IMR-90 (cell line): ENCODE measurements around the gene BCL2. TPM values are rescaled to one million over a fixed set of nuclear protein-coding genes. Genes with fewer than 3 reads are reported as not detected.

Experiments used
- ATAC-seq: fragments of 200-7000 bp; cut with Tn5 transposase; 2 replicates; pipeline ENCODE4 v1.9.1; 2020; ENCODE audit warnings: low read depth, mild to moderate bottlenecking, moderate library complexity
- BruUV-seq: library from RNA; stranded (reverse); fragments of 400-500 nt; replicated peaks from 2 replicates; lab custom pipeline; 2021; lab: Mats Ljungman, UMichigan
- CTCF ChIA-PET: fragments of 300-600 bp; formaldehyde crosslinking; extraction: SDS; loops from one replicate; lab custom pipeline; 2021; ENCODE audit warnings: antibody characterized with exemption; lab: Yijun Ruan, JAX
- POLR2A ChIA-PET: fragments of 300-600 bp; sonication (Branson Sonifier 250); formaldehyde crosslinking; loops from one replicate; lab custom pipeline; 2022; ENCODE audit warnings: antibody characterized with exemption; ENCODE audit not compliant: unreplicated experiment; lab: Charles Lee
- DNase-seq: peaks from one replicate; pipeline ENCODE4 v3.0.0; 2013
- H2AFZ ChIP-seq: replicated peaks from 2 replicates; pipeline ENCODE3; 2013; ENCODE audit warnings: low read length, mild to moderate bottlenecking; ENCODE audit not compliant: poor library complexity
- H2AK5ac ChIP-seq: 2 replicates; pipeline ENCODE4 v1.6.1; 2013; ENCODE audit warnings: low read depth, low read length, inconsistent platforms
- H2AK9ac ChIP-seq: replicated peaks from 2 replicates; pipeline ENCODE3; 2013; ENCODE audit warnings: mild to moderate bottlenecking, low read depth, low read length, moderate library complexity; ENCODE audit not compliant: poor library complexity
- H2BK120ac ChIP-seq: 2 replicates; pipeline ENCODE4 v1.6.1; 2013; ENCODE audit warnings: low read depth, low read length, inconsistent platforms
- H2BK15ac ChIP-seq: 3 replicates; pipeline ENCODE4 v1.6.1; 2013; ENCODE audit warnings: low read depth, low read length, inconsistent platforms
- H2BK20ac ChIP-seq: 2 replicates; pipeline ENCODE4 v1.6.1; 2013; ENCODE audit warnings: low read depth, mild to moderate bottlenecking, inconsistent platforms, low read length, moderate library complexity
- H2BK5ac ChIP-seq: 2 replicates; pipeline ENCODE4 v1.6.1; 2013; ENCODE audit warnings: mild to moderate bottlenecking, low read depth, low read length, inconsistent platforms; ENCODE audit not compliant: poor library complexity, severe bottlenecking
- H3K14ac ChIP-seq: replicated peaks from 2 replicates; pipeline ENCODE4 v1.6.1; 2013; ENCODE audit warnings: low read depth, low read length, inconsistent platforms
- H3K18ac ChIP-seq: 2 replicates; pipeline ENCODE4 v1.6.1; 2013; ENCODE audit warnings: low read depth, low read length, control low read depth
- H3K23ac ChIP-seq: 2 replicates; pipeline ENCODE4 v1.6.1; 2013; ENCODE audit warnings: low read depth, low read length, inconsistent platforms
- H3K27ac ChIP-seq: 2 replicates; pipeline ENCODE4 v1.5.1; 2013; ENCODE audit warnings: mild to moderate bottlenecking, control low read depth, low read length; ENCODE audit not compliant: insufficient read depth
- H3K27me3 ChIP-seq: 2 replicates; pipeline ENCODE4 v1.6.1; 2013; ENCODE audit warnings: low read length; ENCODE audit not compliant: control insufficient read depth, insufficient read depth
- H3K36me3 ChIP-seq: 2 replicates; pipeline ENCODE4 v1.6.1; 2013; ENCODE audit warnings: low read length, mixed read lengths; ENCODE audit not compliant: control insufficient read depth, insufficient read depth
- H3K4ac ChIP-seq: 2 replicates; pipeline ENCODE4 v1.6.1; 2013; ENCODE audit warnings: low read depth, low read length, inconsistent platforms
- H3K4me1 ChIP-seq: 2 replicates; pipeline ENCODE4 v1.6.1; 2013; ENCODE audit warnings: low read length, mixed read lengths; ENCODE audit not compliant: control insufficient read depth, insufficient read depth
- H3K4me2 ChIP-seq: 2 replicates; pipeline ENCODE4 v1.6.1; 2013; ENCODE audit warnings: low read depth, mild to moderate bottlenecking, control low read depth, low read length, moderate library complexity
- H3K4me3 ChIP-seq: 2 replicates; pipeline ENCODE4 v1.5.1; 2013; ENCODE audit warnings: low read depth, mild to moderate bottlenecking, control low read depth, low read length, moderate library complexity; ENCODE audit not compliant: insufficient read depth
- H3K56ac ChIP-seq: 2 replicates; pipeline ENCODE4 v1.6.1; 2013; ENCODE audit warnings: low read length, inconsistent platforms; ENCODE audit not compliant: insufficient read depth; ENCODE audit errors: extremely low read depth
- H3K79me1 ChIP-seq, 2 experiments: 2 replicates each; pipeline ENCODE4 v1.6.1; 2013; ENCODE audit warnings: low read length in 2 of 2, inconsistent platforms in 1 of 2, low read depth in 1 of 2
- H3K9ac ChIP-seq: 2 replicates; pipeline ENCODE4 v1.6.1; 2013; ENCODE audit warnings: low read depth, low read length, control low read depth
- H3K9me1 ChIP-seq: 2 replicates; pipeline ENCODE4 v1.6.1; 2013; ENCODE audit warnings: low read length, inconsistent platforms; ENCODE audit not compliant: insufficient read depth
- H3K9me3 ChIP-seq: 2 replicates; pipeline ENCODE4 v1.6.1; 2013; ENCODE audit warnings: low read length; ENCODE audit not compliant: control insufficient read depth, insufficient read depth
- H4K20me1 ChIP-seq: 2 replicates; pipeline ENCODE4 v1.6.1; 2013; ENCODE audit warnings: low read length, inconsistent platforms; ENCODE audit not compliant: insufficient read depth
- H4K5ac ChIP-seq: 2 replicates; pipeline ENCODE4 v1.6.1; 2013; ENCODE audit warnings: mild to moderate bottlenecking, low read depth, low read length, control low read depth
- H4K8ac ChIP-seq, 2 experiments: 2 replicates each; pipeline ENCODE4 v1.6.1; 2013; ENCODE audit warnings: low read depth in 2 of 2, low read length in 2 of 2, control low read depth in 1 of 2, inconsistent platforms in 1 of 2
- H4K91ac ChIP-seq: 2 replicates; pipeline ENCODE4 v1.6.1; 2013; ENCODE audit warnings: low read depth, low read length, inconsistent platforms; ENCODE audit not compliant: insufficient read depth
- CEBPB ChIP-seq: IDR thresholded peaks from 2 replicates; pipeline ENCODE4 v1.6.1; 2012; ENCODE audit warnings: low read depth, low read length, improper control_type of control experiment
- MAZ ChIP-seq: IDR thresholded peaks from 2 replicates; pipeline ENCODE4 v1.6.1; 2012; ENCODE audit warnings: low read depth, mild to moderate bottlenecking, low read length, improper control_type of control experiment, moderate library complexity, borderline replicate concordance
- MXI1 ChIP-seq: IDR thresholded peaks from 2 replicates; pipeline ENCODE4 v1.6.1; 2012; ENCODE audit warnings: low read depth, mild to moderate bottlenecking, low read length, moderate library complexity, borderline replicate concordance
- NFE2L2 ChIP-seq: fragments of 150-350 bp; IDR thresholded peaks from 2 replicates; pipeline ENCODE4 v1.6.1; 2016; ENCODE audit warnings: low read depth, mild to moderate bottlenecking, low read length
- RAD21 ChIP-seq: IDR thresholded peaks from 2 replicates; pipeline ENCODE4 v1.6.1; 2012; ENCODE audit warnings: low read length, improper control_type of control experiment
- RCOR1 ChIP-seq: IDR thresholded peaks from 2 replicates; pipeline ENCODE4 v1.6.1; 2012; ENCODE audit warnings: mild to moderate bottlenecking, low read length, improper control_type of control experiment; ENCODE audit not compliant: insufficient replicate concordance
- RFX5 ChIP-seq: IDR thresholded peaks from 2 replicates; pipeline ENCODE4 v1.8.0; 2012; ENCODE audit warnings: low read depth, mild to moderate bottlenecking, low read length, moderate library complexity
- USF2 ChIP-seq: fragments of 150-350 bp; IDR thresholded peaks from 2 replicates; pipeline ENCODE4 v1.6.1; 2017; ENCODE audit warnings: mild to moderate bottlenecking, antibody characterized with exemption, low read length, low read depth
- WGBS, 2 experiments: methylation state at CpG; one replicate each; pipeline versions ENCODE4 v1.1.5 to v1.1.7; 2013; ENCODE audit warnings: missing lambda C conversion rate in 2 of 2; ENCODE audit not compliant: insufficient read length in 1 of 2; ENCODE audit errors: extremely low coverage in 2 of 2; 5-methylcytosine and 5-hydroxymethylcytosine counted together
- dilution Hi-C: fragments of 300-500 bp; cut with HindIII; formaldehyde crosslinking; loops from one replicate; pipeline ENCODE4 v1.14.3; 2018; ENCODE audit warnings: low sequenced_read_pairs; ENCODE audit not compliant: unreplicated experiment
- in situ Hi-C: fragments of 300-500 bp; cut with MboI; formaldehyde crosslinking; loops from 3 replicates; pipeline ENCODE4 v1.14.3; 2019; ENCODE audit warnings: low sequenced_read_pairs, inconsistent platforms, mixed read lengths
- intact Hi-C: fragments of 100-400 bp; cut with micrococcal nuclease; formaldehyde crosslinking; loops from 2 replicates; pipeline ENCODE4 v1.10.0; 2022
- polyA plus RNA-seq, 3 experiments: library from polyadenylated mRNA; depleted of rRNA; stranded (reverse); fragments of >200 nt; gene quantifications; 2 replicates each; pipeline ENCODE4 v1.2.3, GENCODE V29; 2012; ENCODE audit warnings: low replicate concordance in 1 of 3
- total RNA-seq: library from RNA; depleted of rRNA; stranded (reverse); fragments of >200 nt; gene quantifications from 2 replicates; pipeline ENCODE4 v1.2.3, GENCODE V29; 2012

BCL2 gene
- total and polyA plus RNA-seq, 2 of the 4 experiments (the other 2 are of a cell fraction) = 0.24 to 0.54 TPM

- Histone ChIP-seq H3K9ac (no peak overlapping the region), H4K8ac (no peak overlapping the region), H3K36me3 (no peaks in the 10 kb centered on the region), H3K14ac (no peak overlapping the region), H3K4me2 (no peak overlapping the region), H3K4ac (no peak overlapping the region), H3K4me3 (no peak overlapping the region), H2AK9ac (no peak overlapping the region), H3K4me1 (no peaks in the 10 kb centered on the region), H3K79me1 (no peaks in the 10 kb centered on the region), H4K5ac (no peak overlapping the region), H2BK15ac (no peak overlapping the region), H3K56ac (no peak overlapping the region), H3K9me1 (peaks cover 12% of the 10 kb centered on the region), H2BK120ac (no peak overlapping the region), H2BK20ac (no peak overlapping the region), H3K27ac (no peak overlapping the region), H3K18ac (no peak overlapping the region), H4K91ac (no peak overlapping the region), H3K27me3 (peaks cover 10% of the 10 kb centered on the region), H4K20me1 (peaks cover 4% of the 10 kb centered on the region; the same call in 1 of the 2 replicates), H2AK5ac (no peak overlapping the region), H3K23ac (no peak overlapping the region), H2BK5ac (no peak overlapping the region), H2AFZ (no peak overlapping the region), H3K9me3 (no peaks in the 10 kb centered on the region)
- in situ Hi-C loops (no loop called here), intact Hi-C loops (no loop called here), dilution Hi-C loops (no loop called here)
- CTCF ChIA-PET = no interaction called here
- BruUV-seq = no TSS peak
- ATAC-seq = no peak
- WGBS, 2 experiments = no CpG with 5 or more reads among the region's 10 CpGs
- POLR2A ChIA-PET = no interaction called here
- no peak for DNase-seq
- TF ChIP-seq USF2 (no peak), RAD21 (no peak), CEBPB (no peak), RCOR1 (no peak), NFE2L2 (no peak), RFX5 (no peak), MXI1 (no peak), MAZ (no peak)
These were observed 231.9 kb downstream of the BCL2 start for GRCh38 chr18:63087421-63088230.
